Small intestine (tissue), 7 donors: ENCODE data around the gene KIAA1549. TPM values are rescaled to one million over a fixed set of nuclear protein-coding genes. Genes with fewer than 3 reads are reported as not detected.

Experiments
- DNase-seq, 2 donors: peaks; one replicate each; pipeline versions ENCODE4 v3.0.0 to v3.0.0-alpha.2; 2013
- FAIRE-seq: peaks from 2 replicates; lab custom pipeline; 2012; peaks lifted over from hg19 to GRCh38; lab: Jason Lieb, UNC
- H3K27ac ChIP-seq, 3 donors: one replicate each; pipeline ENCODE4 v1.5.1; 2013; ENCODE audit warnings: low read length in 2 of 3, mild to moderate bottlenecking in 2 of 3, control low read depth in 1 of 3, inconsistent platforms in 1 of 3, low read depth in 1 of 3, moderate library complexity in 1 of 3
- H3K27me3 ChIP-seq, 3 donors: one replicate each; pipeline ENCODE4 v1.6.1; 2013; ENCODE audit warnings: low read length in 3 of 3, inconsistent platforms in 1 of 3; ENCODE audit not compliant: control insufficient read depth in 3 of 3, insufficient read depth in 3 of 3
- H3K36me3 ChIP-seq, 3 donors: one replicate each; pipeline ENCODE4 v1.6.1; 2013; ENCODE audit warnings: low read length in 3 of 3, inconsistent platforms in 1 of 3, low read depth in 1 of 3, mild to moderate bottlenecking in 1 of 3, moderate library complexity in 1 of 3; ENCODE audit not compliant: control insufficient read depth in 3 of 3, insufficient read depth in 2 of 3
- H3K4me1 ChIP-seq, 3 donors: one replicate each; pipeline ENCODE4 v1.6.1; 2013; ENCODE audit warnings: low read length in 2 of 3, inconsistent platforms in 1 of 3, low read depth in 1 of 3, mild to moderate bottlenecking in 1 of 3, moderate library complexity in 1 of 3; ENCODE audit not compliant: control insufficient read depth in 3 of 3, insufficient read depth in 2 of 3
- H3K4me3 ChIP-seq, 3 donors: one replicate each; pipeline ENCODE4 v1.5.1; 2013; ENCODE audit warnings: low read length in 3 of 3, control low read depth in 1 of 3, inconsistent platforms in 1 of 3, low read depth in 1 of 3, mild to moderate bottlenecking in 1 of 3, moderate library complexity in 1 of 3
- H3K9me3 ChIP-seq, 2 donors: one replicate each; pipeline ENCODE4 v1.6.1; 2013; ENCODE audit warnings: low read depth in 1 of 2, low read length in 1 of 2; ENCODE audit not compliant: control insufficient read depth in 2 of 2, insufficient read depth in 1 of 2
- WGBS, 3 donors: extraction: QIAGEN DNeasy Blood & Tissue Kit; methylation state at CpG; one replicate each; pipeline ENCODE4 v1.1.7; 2013; 5-methylcytosine and 5-hydroxymethylcytosine counted together
- polyA plus RNA-seq, 4 donors: library from polyadenylated mRNA; stranded (reverse) in 3 of 4; unstranded in 1 of 4; fragments of 200-250 nt in 3 of 4; fragments of 120-200 nt in 1 of 4; gene quantifications; one replicate each; pipeline versions ENCODE4 v1.2.1 to v1.2.3, GENCODE V29; 2013
- donor health status: healthy with polysubstance abuse.
- donor health status: control.
- donor health status: control.
- donor health status: Bipolar disorder and iron deficiency.
- donor health status: healthy.

KIAA1549 gene
- polyA plus RNA-seq, 4 donors: under 0.01 to 2.7 (median 1.2) TPM

GRCh38 chr7:138916731-138917130, 64.5 kb downstream of the KIAA1549 start:
- Histone ChIP-seq H3K27me3 (no peaks in the 10 kb centered on the region), H3K9me3 (no peaks in the 10 kb centered on the region), H3K4me3 (no peak overlapping the region), H3K36me3 (peaks cover 0 to 41% (median 0%) of the 10 kb centered on the region in 3 donors), H3K4me1 (no peaks in the 10 kb centered on the region), H3K27ac (no peak overlapping the region)
- FAIRE-seq (no peak), DNase-seq (no peak)
- WGBS, 3 donors: 90 to 91% (median 90%) methylated on average over 17 of the region's 17 CpGs

GRCh38 chr7:138916275-138916674, 64.9 kb downstream of the KIAA1549 start:
- Histone ChIP-seq H3K9me3 (no peaks in the 10 kb centered on the region), H3K27ac (no peak overlapping the region), H3K4me3 (no peak overlapping the region), H3K4me1 (no peaks in the 10 kb centered on the region), H3K36me3 (peaks cover 0 to 42% (median 0%) of the 10 kb centered on the region in 3 donors), H3K27me3 (no peaks in the 10 kb centered on the region)
- FAIRE-seq (no peak), DNase-seq (no peak)
- WGBS, 3 donors: 87 to 92% (median 92%) methylated on average over 6 of the region's 6 CpGs

- no peaks in the 10 kb centered on the region for H3K27me3 ChIP-seq
- H3K9me3 ChIP-seq: no peaks in the 10 kb centered on the region
- 56 to 74% (median 70%) methylated on average over 2 of the region's 2 CpGs for WGBS, 3 donors
- no peak for DNase-seq
- H3K27ac ChIP-seq: no peak overlapping the region
- H3K4me1 ChIP-seq: peaks cover 0 to 2% (median 0%) of the 10 kb centered on the region in 3 donors
- H3K4me3 ChIP-seq: no peak overlapping the region
- peaks cover 0 to 35% (median 2%) of the 10 kb centered on the region in 3 donors for H3K36me3 ChIP-seq
- no peak for FAIRE-seq
These were observed 67.4 kb downstream of the KIAA1549 start for GRCh38 chr7:138913783-138914182.

- H3K27ac ChIP-seq: no peak overlapping the region
- H3K4me1 ChIP-seq: peaks cover 0 to 2% (median 0%) of the 10 kb centered on the region in 3 donors
- no peaks in the 10 kb centered on the region for H3K9me3 ChIP-seq
- no peaks in the 10 kb centered on the region for H3K27me3 ChIP-seq
- H3K36me3 ChIP-seq: peaks cover 0 to 14% (median 3%) of the 10 kb centered on the region in 3 donors
- 29 to 40% (median 36%) methylated on average over 6 of the region's 6 CpGs for WGBS, 3 donors
- FAIRE-seq: no peak
- no peak overlapping the region for H3K4me3 ChIP-seq
- peak; percentile 53 to 55 for DNase-seq
These were observed 70.2 kb downstream of the KIAA1549 start for GRCh38 chr7:138911007-138911406.

GRCh38 chr7:138907850-138908249, 73.3 kb downstream of the KIAA1549 start:
- WGBS, 3 donors: 71 to 84% (median 83%) methylated on average over 8 of the region's 8 CpGs
- FAIRE-seq (no peak), DNase-seq (no peak)
- no peak overlapping the region for H3K27ac ChIP-seq
- no peaks in the 10 kb centered on the region for H3K27me3 ChIP-seq
- peaks cover 0 to 18% (median 3%) of the 10 kb centered on the region in 3 donors for H3K36me3 ChIP-seq
- H3K4me3 ChIP-seq: no peak overlapping the region
- H3K9me3 ChIP-seq: no peaks in the 10 kb centered on the region
- peaks cover 0 to 2% (median 0%) of the 10 kb centered on the region in 3 donors for H3K4me1 ChIP-seq

- WGBS, 3 donors: 66 to 72% (median 67%) methylated on average over 5 of the region's 5 CpGs
- no peak overlapping the region for H3K27ac ChIP-seq
- FAIRE-seq: no peak
These were observed 73.9 kb downstream of the KIAA1549 start for GRCh38 chr7:138907201-138907847.

GRCh38 chr7:138903859-138904435, 77.2 kb downstream of the KIAA1549 start:
- DNase-seq (no peak), FAIRE-seq (no peak)
- WGBS, 3 donors: 76 to 90% (median 86%) methylated on average over 14 of the region's 14 CpGs
- Histone ChIP-seq H3K4me1 (no peaks in the 10 kb centered on the region), H3K27ac (no peak overlapping the region), H3K9me3 (no peaks in the 10 kb centered on the region), H3K36me3 (peaks cover 0 to 15% (median 3%) of the 10 kb centered on the region in 3 donors), H3K4me3 (no peak overlapping the region), H3K27me3 (no peaks in the 10 kb centered on the region)

More at GRCh38 chr7:138907201-138907847, 73.9 kb downstream of the KIAA1549 start:
- Histone ChIP-seq H3K4me3 (no peak overlapping the region), H3K9me3 (no peaks in the 10 kb centered on the region), H3K4me1 (peaks cover 0 to 2% (median 0%) of the 10 kb centered on the region in 3 donors), H3K36me3 (peaks cover 0 to 18% (median 3%) of the 10 kb centered on the region in 3 donors), H3K27me3 (no peaks in the 10 kb centered on the region)
- DNase-seq: peak in 1 of 2 donors; percentile 8

- Histone ChIP-seq H3K9me3 (no peaks in the 10 kb centered on the region), H3K27me3 (no peaks in the 10 kb centered on the region), H3K4me3 (no peak overlapping the region), H3K4me1 (no peaks in the 10 kb centered on the region), H3K27ac (no peak overlapping the region), H3K36me3 (peaks cover 0 to 16% (median 0%) of the 10 kb centered on the region in 3 donors)
- DNase-seq: peak in 1 of 2 donors; percentile 16
- 85 to 86% (median 85%) methylated on average over 10 of the region's 10 CpGs for WGBS, 3 donors
- FAIRE-seq: no peak
These were observed 77.9 kb downstream of the KIAA1549 start for GRCh38 chr7:138903186-138903820.
